GM23248 (cell line): ENCODE data around the gene CD300H.

ENCODE experiments used
- EZH2 ChIP-seq: fragments of 200-600 bp; sonication (generic); IDR thresholded peaks from 2 replicates; pipeline ENCODE4 v1.6.1; 2018; ENCODE audit warnings: antibody characterized with exemption, mild to moderate bottlenecking; ENCODE audit not compliant: insufficient read depth, poor library complexity, severe bottlenecking
- EZH2phosphoT487 ChIP-seq: fragments of 200-600 bp; sonication (generic); IDR thresholded peaks from 2 replicates; pipeline ENCODE4 v1.6.1; 2018; ENCODE audit warnings: antibody characterized with exemption, moderate library complexity, mild to moderate bottlenecking, low read depth; ENCODE audit not compliant: insufficient read depth

DNA sequence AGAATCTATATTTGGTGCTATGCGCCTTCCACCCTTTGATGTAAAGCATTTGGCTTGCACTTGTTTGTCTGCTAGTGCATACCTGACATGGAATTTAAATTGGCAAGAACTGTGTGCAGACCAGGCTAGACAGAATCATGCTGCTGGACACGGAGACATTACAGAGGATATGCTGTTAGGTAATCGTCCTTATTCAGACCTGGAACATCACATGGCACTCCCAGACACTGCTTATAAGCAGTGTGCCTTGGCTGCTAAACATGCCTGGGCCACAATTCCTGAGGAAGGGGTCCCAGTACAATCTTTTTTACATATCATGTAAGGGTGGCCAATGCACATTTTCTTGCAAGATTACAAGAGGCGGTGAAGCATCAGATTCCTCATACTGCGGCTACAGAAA is 18.4 kb upstream of the CD300H start:
- TF ChIP-seq EZH2 (no peak), EZH2phosphoT487 (no peak)
